Right renal cortex interstitium (tissue), 3 donors: ENCODE data around the gene RXFP2. TPM values are rescaled to one million over a fixed set of nuclear protein-coding genes. Genes with fewer than 3 reads are reported as not detected.

Source experiments
- DNase-seq, 3 donors: peaks; one replicate each; pipeline ENCODE4 v3.0.0-alpha.2; 2013; ENCODE audit warnings: low read depth in 3 of 3, low spot score in 2 of 3
- polyA plus RNA-seq, 3 donors: library from polyadenylated mRNA; unstranded; fragments of 120-200 nt; gene quantifications; one replicate each; pipeline ENCODE4 v1.2.1, GENCODE V29; 2013; ENCODE audit not compliant: insufficient read length in 3 of 3

The RXFP2 gene, protein sequence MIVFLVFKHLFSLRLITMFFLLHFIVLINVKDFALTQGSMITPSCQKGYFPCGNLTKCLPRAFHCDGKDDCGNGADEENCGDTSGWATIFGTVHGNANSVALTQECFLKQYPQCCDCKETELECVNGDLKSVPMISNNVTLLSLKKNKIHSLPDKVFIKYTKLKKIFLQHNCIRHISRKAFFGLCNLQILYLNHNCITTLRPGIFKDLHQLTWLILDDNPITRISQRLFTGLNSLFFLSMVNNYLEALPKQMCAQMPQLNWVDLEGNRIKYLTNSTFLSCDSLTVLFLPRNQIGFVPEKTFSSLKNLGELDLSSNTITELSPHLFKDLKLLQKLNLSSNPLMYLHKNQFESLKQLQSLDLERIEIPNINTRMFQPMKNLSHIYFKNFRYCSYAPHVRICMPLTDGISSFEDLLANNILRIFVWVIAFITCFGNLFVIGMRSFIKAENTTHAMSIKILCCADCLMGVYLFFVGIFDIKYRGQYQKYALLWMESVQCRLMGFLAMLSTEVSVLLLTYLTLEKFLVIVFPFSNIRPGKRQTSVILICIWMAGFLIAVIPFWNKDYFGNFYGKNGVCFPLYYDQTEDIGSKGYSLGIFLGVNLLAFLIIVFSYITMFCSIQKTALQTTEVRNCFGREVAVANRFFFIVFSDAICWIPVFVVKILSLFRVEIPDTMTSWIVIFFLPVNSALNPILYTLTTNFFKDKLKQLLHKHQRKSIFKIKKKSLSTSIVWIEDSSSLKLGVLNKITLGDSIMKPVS
- under 1 TPM; 0.22 to 0.57 (median 0.42) TPM for polyA plus RNA-seq

GRCh38 chr13:31739226-31739625 is at the start of gene RXFP2:
RXFP2 (plus strand) TSS chr13:31739526; CDS start chr13:31739613, 87 bp downstream.
- no peak for DNase-seq

DNA sequence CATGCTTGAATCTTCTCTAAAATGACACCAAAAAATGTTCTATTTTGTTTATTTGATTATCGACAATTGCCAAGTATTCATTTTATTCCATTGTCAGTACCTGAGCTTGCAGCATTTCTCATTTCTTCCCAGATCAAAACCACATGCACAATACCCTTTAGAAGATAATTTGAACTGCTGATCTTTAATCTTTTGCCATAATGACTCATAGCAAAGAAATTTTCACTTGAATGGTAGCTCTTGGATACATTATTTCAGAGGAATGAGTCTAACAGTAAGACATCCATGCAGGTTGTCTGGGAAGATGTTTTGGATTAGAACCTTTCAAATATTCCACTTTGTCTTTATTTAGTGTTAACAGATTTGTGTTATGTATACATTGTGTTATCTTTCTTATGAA is 42.0 kb upstream of the RXFP2 start:
- DNase-seq: no peak

DNA sequence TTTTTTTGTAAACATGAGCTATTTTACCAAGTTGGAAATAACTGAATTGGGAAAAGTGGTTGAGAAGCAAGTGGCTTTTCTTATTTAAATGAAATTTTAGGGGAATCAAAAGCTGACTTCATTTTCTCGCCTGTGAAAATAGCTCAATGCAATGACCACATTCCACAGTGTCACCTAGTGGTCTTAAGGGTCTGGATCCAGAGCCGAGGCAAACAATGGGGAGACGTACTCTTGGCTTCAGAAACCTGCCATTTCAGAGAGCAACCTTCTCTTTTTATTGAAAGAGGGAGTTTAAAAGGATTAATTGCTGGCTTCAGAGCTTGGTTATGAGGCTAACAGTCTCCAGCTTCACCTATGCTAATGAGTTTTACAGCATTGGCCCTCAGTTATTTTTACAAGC is 39.7 kb upstream of the RXFP2 start:
- DNase-seq: no peak

- no peak for DNase-seq
Measured at GRCh38 chr13:31703780-31704179, 35.5 kb upstream of the RXFP2 start.

GRCh38 chr13:31706105-31706504 is 33.2 kb upstream of the RXFP2 start:
- DNase-seq: no peak

DNA sequence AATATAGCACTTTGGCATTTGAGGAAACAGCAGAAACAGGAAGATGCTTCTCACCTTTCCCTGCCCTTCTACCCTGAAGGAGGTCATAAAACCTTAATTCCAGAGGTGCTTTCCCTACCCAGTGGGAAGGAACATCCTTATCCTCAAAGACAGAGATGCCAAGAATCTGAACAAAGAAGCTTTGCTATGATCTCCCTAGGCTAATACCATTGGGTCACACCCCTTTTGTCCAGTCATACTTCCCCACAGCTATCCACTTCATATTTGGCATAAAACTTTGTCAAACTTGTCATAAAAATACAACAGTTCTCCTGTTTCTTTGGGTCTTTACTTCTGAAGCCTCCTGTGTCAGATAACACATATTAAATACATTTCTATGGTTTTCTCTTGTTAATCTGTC is 21.7 kb upstream of the RXFP2 start:
- no peak for DNase-seq

GRCh38 chr13:31719214-31719613 is 20.1 kb upstream of the RXFP2 start:
- no peak for DNase-seq

DNA sequence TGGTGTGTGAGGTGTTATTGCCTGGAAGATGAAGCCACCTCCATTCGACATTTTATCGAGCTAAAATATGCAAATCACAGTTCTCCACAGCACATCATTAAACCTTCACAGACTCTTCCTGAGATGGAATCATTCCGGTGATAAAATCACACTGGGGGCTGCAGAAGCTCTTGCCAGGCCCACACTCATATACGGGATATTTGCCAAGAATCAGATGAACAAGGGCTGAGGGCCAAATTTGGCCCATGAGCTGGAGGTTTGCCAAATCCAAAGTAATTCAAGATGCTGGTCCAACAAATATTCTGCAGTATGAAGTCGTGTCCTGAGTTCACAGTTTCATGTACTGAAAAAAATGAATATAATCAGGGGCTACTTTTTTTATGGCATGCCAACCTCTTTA is 16.7 kb upstream of the RXFP2 start:
- DNase-seq: no peak

DNA sequence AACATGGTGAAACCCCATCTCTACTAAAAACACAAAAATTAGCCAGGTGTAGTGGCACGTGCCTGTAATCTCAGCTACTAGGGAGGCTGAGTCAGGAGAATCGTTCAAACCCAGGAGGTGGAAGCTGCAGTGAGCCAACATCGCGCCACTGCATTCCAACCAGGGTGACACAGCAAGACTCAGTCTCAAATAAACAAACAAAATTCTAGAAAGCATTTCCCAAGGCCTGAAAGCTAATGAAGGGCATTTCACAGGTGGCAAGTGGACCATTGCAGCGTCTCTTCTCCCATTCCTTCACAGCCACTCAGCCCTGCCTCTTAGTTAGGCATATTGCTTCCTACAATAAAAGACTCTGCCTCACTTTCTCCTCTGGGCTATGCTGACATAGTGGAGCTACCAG is 13.5 kb upstream of the RXFP2 start:
- no peak for DNase-seq

GRCh38 chr13:31731921-31732320 is 7.4 kb upstream of the RXFP2 start:
- no peak for DNase-seq

DNA sequence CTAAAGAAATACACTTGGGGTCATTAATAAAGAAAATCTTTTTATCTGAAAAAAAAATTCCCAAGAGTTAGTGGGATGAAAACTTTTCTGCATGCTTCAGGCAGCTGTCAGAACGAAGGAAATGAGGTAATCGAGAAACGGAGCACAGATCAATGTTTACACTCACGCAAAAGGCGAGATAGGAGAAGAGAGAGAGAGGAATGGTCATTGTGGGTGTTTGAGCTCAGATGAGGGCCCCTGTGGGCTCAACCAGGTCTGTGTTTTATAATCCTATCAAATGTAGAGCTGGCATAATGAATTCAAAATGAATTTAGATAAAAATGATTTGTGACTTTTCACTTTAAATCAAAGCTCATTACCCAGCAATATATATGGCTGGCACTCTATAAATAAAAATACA is 6.3 kb upstream of the RXFP2 start:
- DNase-seq: no peak

DNA sequence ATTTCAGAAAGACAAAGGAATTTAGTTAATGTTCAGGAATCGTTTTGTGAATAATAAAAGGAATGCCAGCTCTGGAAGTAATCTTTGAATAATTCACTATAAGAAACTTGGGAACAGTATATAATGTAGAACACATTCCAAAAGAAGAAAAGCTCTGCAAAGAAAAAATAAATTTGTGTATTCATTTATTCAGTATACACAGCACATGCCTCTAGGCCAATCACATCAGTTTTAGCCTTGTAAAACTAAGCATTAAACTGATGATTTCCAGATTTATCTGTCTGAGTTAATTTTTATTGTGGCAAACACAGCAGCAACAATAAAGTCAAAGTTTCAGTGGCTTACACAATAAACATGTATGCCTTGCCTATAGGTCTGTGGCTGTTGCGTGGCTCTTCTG is 5.7 kb upstream of the RXFP2 start:
- no peak for DNase-seq

GRCh38 chr13:31742097-31742734 is 2.9 kb downstream of the RXFP2 start:
- DNase-seq: peak; percentile 38 to 51 (median 42)

DNA sequence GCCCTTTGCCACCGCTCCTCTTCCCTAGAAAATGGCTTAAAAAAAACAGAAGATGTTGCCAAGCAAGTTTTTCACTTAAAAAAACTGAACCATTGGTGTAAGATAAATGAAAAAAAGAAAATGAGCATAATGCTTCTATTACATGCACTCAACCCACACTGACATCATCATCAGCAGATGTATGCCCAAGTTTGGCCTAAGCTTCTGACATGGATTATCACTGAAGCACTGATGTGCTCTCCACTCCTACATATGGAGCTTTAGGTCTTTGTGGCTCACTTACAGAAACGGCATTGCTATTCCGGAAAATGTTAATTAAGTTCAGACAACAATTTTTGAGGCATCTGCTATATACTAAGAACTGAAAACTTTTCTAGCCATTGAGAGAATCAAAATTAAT is 8.0 kb downstream of the RXFP2 start:
- no peak for DNase-seq

GRCh38 chr13:31747966-31748365 is 8.6 kb downstream of the RXFP2 start:
- DNase-seq: no peak

DNA sequence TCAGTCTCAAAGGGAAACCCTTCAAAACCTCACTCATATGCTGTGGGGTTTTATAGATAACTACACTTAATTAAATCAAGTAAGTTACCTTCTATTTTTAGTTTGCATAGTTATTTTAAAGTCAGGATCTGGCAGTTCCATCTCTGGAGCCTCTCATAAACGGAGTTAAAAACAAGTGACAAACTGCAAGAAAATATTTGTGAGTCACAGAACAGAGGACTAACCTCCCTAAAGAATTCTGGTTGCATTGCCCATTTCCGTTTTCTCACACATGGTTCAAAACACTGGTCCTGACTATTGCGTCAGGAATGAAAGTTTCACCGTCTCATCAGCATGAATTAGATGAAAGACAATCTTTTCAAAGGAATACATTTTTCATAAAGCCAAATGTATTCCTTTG is 10.6 kb downstream of the RXFP2 start:
- no peak for DNase-seq

- no peak for DNase-seq
Measured at GRCh38 chr13:31755211-31755610, 15.9 kb downstream of the RXFP2 start.

GRCh38 chr13:31755803-31756212 is 16.5 kb downstream of the RXFP2 start:
- no peak for DNase-seq

DNA sequence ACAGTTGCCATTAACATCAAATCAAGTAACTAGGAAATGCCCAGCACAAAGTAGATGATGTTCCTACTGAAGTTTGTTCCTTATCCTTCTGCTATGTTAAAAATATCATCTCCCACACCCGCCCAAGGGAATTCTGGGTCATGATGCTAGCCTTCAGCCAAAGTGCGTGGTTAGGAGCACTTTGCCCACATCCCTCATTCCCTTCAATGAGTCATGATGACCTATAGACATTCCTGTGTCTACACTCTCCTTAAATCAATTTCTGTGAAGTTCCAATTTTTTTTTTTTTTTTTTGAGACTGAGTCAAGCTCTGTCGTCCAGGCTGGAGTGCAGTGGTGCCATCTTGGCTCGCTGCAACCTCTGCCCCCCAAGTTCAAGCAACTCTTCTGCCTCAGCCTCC is 17.0 kb downstream of the RXFP2 start:
- no peak for DNase-seq

GRCh38 chr13:31761951-31762350 is 22.6 kb downstream of the RXFP2 start:
- no peak for DNase-seq

GRCh38 chr13:31764556-31764955 is 25.2 kb downstream of the RXFP2 start:
- DNase-seq: no peak
